ENCODE measurements around the gene SPECC1L. TPM values are rescaled to one million over a fixed set of nuclear protein-coding genes. Genes with fewer than 3 reads are reported as not detected.

Gene SPECC1L
- total and polyA plus RNA-seq, 10 of the 15 experiments (the other 5 are each of a cell fraction or from before 2014, with no cell fraction given), result 1.9 to 40.6 (median 19.1) TPM

DNA sequence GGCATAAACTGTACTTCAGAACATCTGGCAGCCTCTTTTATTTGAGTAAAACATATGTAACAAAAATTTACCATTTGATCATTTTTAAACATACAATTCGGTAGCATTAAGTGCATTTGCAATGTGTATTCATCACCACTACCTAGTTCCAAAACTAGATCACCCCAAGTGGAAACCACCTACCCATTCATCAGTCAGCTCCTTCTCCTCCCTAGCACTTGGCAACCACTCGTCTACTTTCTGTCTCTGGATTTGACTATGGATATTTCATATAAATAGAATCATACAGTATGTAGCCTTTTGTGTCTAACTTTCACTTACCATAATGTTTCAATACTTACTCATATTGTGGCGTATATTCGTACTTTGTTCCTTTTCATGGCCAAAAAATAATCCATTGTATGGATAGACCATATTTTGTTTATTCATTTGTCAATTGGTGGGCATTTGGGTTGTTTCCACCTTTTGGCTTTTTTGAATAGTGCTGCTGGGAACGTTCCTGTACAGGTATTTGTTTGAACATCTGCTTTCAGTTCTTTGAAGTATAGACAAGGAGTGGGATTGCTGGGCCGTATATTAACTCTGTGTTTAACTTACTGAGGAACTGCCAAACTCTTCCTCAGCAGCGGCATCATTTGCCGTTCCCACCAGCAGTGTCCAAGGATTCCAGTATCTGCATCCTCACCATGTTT lies 129.5 kb downstream of the SPECC1L start:
- Histone ChIP-seq H3K79me2 (ENCODE audit: control insufficient read depth, insufficient read depth, low read length) (peaks cover 1% of the 10 kb centered on the region), H3K9ac (ENCODE audit: control insufficient read depth, insufficient read depth, low read length) (peak overlapping the region; percentile 59), H3K9me3 (replicated peaks; ENCODE audit: control insufficient read depth, insufficient read depth, low read length) (no peaks in the 10 kb centered on the region), H3K4me2 (ENCODE audit: control insufficient read depth, insufficient read depth) (peak overlapping the region; percentile 95), H4K20me1 (ENCODE audit: control insufficient read depth, insufficient read depth) (no peaks in the 10 kb centered on the region), H3K4me1 (ENCODE audit: control insufficient read depth, insufficient read depth, low read length) (peaks cover 44% of the 10 kb centered on the region), H3K4me3 (peak overlapping the region; percentile 49), H3K27me3 (replicated peaks in 1 of 2; ENCODE audit: control insufficient read depth in 2 of 2, insufficient read depth in 2 of 2, low read length in 1 of 2) (no peaks in the 10 kb centered on the region), H3K27ac (ENCODE audit: control insufficient read depth, insufficient read depth) (peak overlapping the region; percentile 85), H2AFZ (ENCODE audit: control insufficient read depth, low read depth, low read length) (peak overlapping the region; percentile 42), H3K36me3 (ENCODE audit: control insufficient read depth in 2 of 2, insufficient read depth in 2 of 2, low read length in 1 of 2) (peaks cover 2 to 14% of the 10 kb centered on the region in 2 experiments; a peak in 2 of 4 replicates)
- DNase-seq (ENCODE audit: low read depth, low spot score), result peak; percentile 33
- no peak for FAIRE-seq
- RAD21 ChIA-PET (ENCODE audit: unreplicated experiment), result interaction anchor here (0.7 to 1.6 kb wide), 8 partner anchors 9 to 155 kb away, joined by 3 to 6 read pairs (median 4); partner anchors contain the start of gene GUCD1
- CTCF ChIA-PET, result interaction anchor here (0.8 to 2.1 kb wide), 10 partner anchors 9 to 122 kb away, joined by 3 to 13 read pairs (median 4); no protein-coding TSS in a partner anchor
- POLR2A ChIA-PET, result interaction anchor here (0.6 to 3.0 kb wide), 4 partner anchors 30 to 102 kb away, joined by 3 to 11 read pairs (median 3); no protein-coding TSS in a partner anchor
- SMC1A ChIA-PET (ENCODE audit: uncharacterized antibody, unreplicated experiment), result interaction anchor here (0.8 to 3.7 kb wide), 12 partner anchors 9 to 243 kb away, joined by 3 to 14 read pairs (median 4); partner anchors contain the start of gene ADORA2A
- intact Hi-C loops (cut with micrococcal nuclease; ENCODE audit: unreplicated experiment), result no loop called here
- peak; percentile 59 for ATAC-seq
- TSS peak; percentile 65 for BruUV-seq (replicated peaks)
- under 1% methylated on average over 8 of the region's 8 CpGs for WGBS (ENCODE audit: insufficient coverage, insufficient replicate concordance, low lambda C conversion rate, missing lambda C conversion rate)
- in situ Hi-C loops (cut with MboI), result no loop called here
- TF ChIP-seq IKZF2 (IDR thresholded peaks at IDR 0.05) (peak; percentile 37 to 60; a peak in 2 of 4 replicates), JUNB (IDR thresholded peaks at IDR 0.05) (peak; percentile 51; the same call in 1 of the 2 replicates), EP300 (IDR thresholded peaks at IDR 0.05; ENCODE audit: borderline replicate concordance in 1 of 2, control insufficient read depth in 1 of 2, low read depth in 2 of 2, low read length in 2 of 2) (peak in 1 of 2 experiments; percentile 9; a peak in 1 of 4 replicates), EED (IDR thresholded peaks at IDR 0.05; ENCODE audit: low read depth) (peak; percentile 48; the same call in 1 of the 2 replicates), POLR2AphosphoS5 (IDR thresholded peaks at IDR 0.05; ENCODE audit: low read length) (peak; percentile 31; the same call in 1 of the 2 replicates), NR2C1 (IDR thresholded peaks at IDR 0.05) (no peak), YY1 (IDR thresholded peaks at IDR 0.05; ENCODE audit: low read depth, low read length) (0 out of 2 replicates have a peak, but pooled peaks have one; percentile 19), DPF2 (IDR thresholded peaks at IDR 0.05) (0 out of 2 replicates have a peak, but pooled peaks have one; percentile 37), MEF2A (IDR thresholded peaks at IDR 0.05; ENCODE audit: insufficient read depth, low read depth, low read length) (0 out of 2 replicates have a peak, but pooled peaks have one; percentile 14), RUNX3 (IDR thresholded peaks at IDR 0.05; ENCODE audit: low read length) (peak; percentile 35), SMAD5 (IDR thresholded peaks at IDR 0.05; ENCODE audit: low read depth) (no peak), IKZF1 (conservative IDR thresholded peaks at IDR 0.05) (peak; percentile 40; the same call in 1 of the 2 replicates)
- TF ChIP-seq, protein P1, sequence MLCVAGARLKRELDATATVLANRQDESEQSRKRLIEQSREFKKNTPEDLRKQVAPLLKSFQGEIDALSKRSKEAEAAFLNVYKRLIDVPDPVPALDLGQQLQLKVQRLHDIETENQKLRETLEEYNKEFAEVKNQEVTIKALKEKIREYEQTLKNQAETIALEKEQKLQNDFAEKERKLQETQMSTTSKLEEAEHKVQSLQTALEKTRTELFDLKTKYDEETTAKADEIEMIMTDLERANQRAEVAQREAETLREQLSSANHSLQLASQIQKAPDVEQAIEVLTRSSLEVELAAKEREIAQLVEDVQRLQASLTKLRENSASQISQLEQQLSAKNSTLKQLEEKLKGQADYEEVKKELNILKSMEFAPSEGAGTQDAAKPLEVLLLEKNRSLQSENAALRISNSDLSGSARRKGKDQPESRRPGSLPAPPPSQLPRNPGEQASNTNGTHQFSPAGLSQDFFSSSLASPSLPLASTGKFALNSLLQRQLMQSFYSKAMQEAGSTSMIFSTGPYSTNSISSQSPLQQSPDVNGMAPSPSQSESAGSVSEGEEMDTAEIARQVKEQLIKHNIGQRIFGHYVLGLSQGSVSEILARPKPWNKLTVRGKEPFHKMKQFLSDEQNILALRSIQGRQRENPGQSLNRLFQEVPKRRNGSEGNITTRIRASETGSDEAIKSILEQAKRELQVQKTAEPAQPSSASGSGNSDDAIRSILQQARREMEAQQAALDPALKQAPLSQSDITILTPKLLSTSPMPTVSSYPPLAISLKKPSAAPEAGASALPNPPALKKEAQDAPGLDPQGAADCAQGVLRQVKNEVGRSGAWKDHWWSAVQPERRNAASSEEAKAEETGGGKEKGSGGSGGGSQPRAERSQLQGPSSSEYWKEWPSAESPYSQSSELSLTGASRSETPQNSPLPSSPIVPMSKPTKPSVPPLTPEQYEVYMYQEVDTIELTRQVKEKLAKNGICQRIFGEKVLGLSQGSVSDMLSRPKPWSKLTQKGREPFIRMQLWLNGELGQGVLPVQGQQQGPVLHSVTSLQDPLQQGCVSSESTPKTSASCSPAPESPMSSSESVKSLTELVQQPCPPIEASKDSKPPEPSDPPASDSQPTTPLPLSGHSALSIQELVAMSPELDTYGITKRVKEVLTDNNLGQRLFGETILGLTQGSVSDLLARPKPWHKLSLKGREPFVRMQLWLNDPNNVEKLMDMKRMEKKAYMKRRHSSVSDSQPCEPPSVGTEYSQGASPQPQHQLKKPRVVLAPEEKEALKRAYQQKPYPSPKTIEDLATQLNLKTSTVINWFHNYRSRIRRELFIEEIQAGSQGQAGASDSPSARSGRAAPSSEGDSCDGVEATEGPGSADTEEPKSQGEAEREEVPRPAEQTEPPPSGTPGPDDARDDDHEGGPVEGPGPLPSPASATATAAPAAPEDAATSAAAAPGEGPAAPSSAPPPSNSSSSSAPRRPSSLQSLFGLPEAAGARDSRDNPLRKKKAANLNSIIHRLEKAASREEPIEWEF (IDR thresholded peaks at IDR 0.05; ENCODE audit: insufficient replicate concordance, low read depth, low read length), result peak; percentile 56
- TF ChIP-seq, protein P2, sequence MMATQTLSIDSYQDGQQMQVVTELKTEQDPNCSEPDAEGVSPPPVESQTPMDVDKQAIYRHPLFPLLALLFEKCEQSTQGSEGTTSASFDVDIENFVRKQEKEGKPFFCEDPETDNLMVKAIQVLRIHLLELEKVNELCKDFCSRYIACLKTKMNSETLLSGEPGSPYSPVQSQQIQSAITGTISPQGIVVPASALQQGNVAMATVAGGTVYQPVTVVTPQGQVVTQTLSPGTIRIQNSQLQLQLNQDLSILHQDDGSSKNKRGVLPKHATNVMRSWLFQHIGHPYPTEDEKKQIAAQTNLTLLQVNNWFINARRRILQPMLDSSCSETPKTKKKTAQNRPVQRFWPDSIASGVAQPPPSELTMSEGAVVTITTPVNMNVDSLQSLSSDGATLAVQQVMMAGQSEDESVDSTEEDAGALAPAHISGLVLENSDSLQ (IDR thresholded peaks at IDR 0.05), result 0 out of 2 replicates have a peak, but pooled peaks have one; percentile 27
- TF ChIP-seq, protein P3, sequence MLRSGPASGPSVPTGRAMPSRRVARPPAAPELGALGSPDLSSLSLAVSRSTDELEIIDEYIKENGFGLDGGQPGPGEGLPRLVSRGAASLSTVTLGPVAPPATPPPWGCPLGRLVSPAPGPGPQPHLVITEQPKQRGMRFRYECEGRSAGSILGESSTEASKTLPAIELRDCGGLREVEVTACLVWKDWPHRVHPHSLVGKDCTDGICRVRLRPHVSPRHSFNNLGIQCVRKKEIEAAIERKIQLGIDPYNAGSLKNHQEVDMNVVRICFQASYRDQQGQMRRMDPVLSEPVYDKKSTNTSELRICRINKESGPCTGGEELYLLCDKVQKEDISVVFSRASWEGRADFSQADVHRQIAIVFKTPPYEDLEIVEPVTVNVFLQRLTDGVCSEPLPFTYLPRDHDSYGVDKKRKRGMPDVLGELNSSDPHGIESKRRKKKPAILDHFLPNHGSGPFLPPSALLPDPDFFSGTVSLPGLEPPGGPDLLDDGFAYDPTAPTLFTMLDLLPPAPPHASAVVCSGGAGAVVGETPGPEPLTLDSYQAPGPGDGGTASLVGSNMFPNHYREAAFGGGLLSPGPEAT (IDR thresholded peaks at IDR 0.05; ENCODE audit: low read depth), result peak; percentile 69
